ENCODE measurements around the gene WDR27. TPM values are rescaled to one million over a fixed set of nuclear protein-coding genes. Genes with fewer than 3 reads are reported as not detected.
A peak's percentile ranks its signal among the peaks of the same experiment; 100 is the strongest.

The WDR27 gene
- total and polyA plus RNA-seq, 10 of the 15 experiments (the other 5 are each of a cell fraction or from before 2014, with no cell fraction given): 1.9 to 33.2 (median 19.0) TPM

- TF ChIP-seq, protein P1, sequence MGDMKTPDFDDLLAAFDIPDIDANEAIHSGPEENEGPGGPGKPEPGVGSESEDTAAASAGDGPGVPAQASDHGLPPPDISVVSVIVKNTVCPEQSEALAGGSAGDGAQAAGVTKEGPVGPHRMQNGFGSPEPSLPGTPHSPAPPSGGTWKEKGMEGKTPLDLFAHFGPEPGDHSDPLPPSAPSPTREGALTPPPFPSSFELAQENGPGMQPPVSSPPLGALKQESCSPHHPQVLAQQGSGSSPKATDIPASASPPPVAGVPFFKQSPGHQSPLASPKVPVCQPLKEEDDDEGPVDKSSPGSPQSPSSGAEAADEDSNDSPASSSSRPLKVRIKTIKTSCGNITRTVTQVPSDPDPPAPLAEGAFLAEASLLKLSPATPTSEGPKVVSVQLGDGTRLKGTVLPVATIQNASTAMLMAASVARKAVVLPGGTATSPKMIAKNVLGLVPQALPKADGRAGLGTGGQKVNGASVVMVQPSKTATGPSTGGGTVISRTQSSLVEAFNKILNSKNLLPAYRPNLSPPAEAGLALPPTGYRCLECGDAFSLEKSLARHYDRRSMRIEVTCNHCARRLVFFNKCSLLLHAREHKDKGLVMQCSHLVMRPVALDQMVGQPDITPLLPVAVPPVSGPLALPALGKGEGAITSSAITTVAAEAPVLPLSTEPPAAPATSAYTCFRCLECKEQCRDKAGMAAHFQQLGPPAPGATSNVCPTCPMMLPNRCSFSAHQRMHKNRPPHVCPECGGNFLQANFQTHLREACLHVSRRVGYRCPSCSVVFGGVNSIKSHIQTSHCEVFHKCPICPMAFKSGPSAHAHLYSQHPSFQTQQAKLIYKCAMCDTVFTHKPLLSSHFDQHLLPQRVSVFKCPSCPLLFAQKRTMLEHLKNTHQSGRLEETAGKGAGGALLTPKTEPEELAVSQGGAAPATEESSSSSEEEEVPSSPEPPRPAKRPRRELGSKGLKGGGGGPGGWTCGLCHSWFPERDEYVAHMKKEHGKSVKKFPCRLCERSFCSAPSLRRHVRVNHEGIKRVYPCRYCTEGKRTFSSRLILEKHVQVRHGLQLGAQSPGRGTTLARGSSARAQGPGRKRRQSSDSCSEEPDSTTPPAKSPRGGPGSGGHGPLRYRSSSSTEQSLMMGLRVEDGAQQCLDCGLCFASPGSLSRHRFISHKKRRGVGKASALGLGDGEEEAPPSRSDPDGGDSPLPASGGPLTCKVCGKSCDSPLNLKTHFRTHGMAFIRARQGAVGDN (IDR thresholded peaks at IDR 0.05): no peak; the same call in 1 of the 2 replicates
- TF ChIP-seq YY1 (IDR thresholded peaks at IDR 0.05; ENCODE audit: low read depth, low read length): peak; percentile 66
- TF ChIP-seq KDM1A (IDR thresholded peaks at IDR 0.05; ENCODE audit: borderline replicate concordance): no peak
- TF ChIP-seq SP1 (IDR thresholded peaks at IDR 0.05; ENCODE audit: low read depth, low read length): peak; percentile 32
- peak; percentile 98 for TF ChIP-seq MXI1 (IDR thresholded peaks at IDR 0.05; ENCODE audit: low read depth, low read length)
- no peak for TF ChIP-seq BCL11A (IDR thresholded peaks at IDR 0.05; ENCODE audit: low read depth, low read length)
- peak; percentile 98 for TF ChIP-seq RCOR1 (conservative IDR thresholded peaks at IDR 0.05; ENCODE audit: low read depth, low read length)
- TF ChIP-seq, protein P2, sequence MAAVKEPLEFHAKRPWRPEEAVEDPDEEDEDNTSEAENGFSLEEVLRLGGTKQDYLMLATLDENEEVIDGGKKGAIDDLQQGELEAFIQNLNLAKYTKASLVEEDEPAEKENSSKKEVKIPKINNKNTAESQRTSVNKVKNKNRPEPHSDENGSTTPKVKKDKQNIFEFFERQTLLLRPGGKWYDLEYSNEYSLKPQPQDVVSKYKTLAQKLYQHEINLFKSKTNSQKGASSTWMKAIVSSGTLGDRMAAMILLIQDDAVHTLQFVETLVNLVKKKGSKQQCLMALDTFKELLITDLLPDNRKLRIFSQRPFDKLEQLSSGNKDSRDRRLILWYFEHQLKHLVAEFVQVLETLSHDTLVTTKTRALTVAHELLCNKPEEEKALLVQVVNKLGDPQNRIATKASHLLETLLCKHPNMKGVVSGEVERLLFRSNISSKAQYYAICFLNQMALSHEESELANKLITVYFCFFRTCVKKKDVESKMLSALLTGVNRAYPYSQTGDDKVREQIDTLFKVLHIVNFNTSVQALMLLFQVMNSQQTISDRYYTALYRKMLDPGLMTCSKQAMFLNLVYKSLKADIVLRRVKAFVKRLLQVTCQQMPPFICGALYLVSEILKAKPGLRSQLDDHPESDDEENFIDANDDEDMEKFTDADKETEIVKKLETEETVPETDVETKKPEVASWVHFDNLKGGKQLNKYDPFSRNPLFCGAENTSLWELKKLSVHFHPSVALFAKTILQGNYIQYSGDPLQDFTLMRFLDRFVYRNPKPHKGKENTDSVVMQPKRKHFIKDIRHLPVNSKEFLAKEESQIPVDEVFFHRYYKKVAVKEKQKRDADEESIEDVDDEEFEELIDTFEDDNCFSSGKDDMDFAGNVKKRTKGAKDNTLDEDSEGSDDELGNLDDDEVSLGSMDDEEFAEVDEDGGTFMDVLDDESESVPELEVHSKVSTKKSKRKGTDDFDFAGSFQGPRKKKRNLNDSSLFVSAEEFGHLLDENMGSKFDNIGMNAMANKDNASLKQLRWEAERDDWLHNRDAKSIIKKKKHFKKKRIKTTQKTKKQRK (IDR thresholded peaks at IDR 0.05; ENCODE audit: low read depth, low read length): no peak
- no peak for TF ChIP-seq NR2C2 (IDR thresholded peaks at IDR 0.05; ENCODE audit: borderline replicate concordance, control insufficient read depth, insufficient read length, low read depth)
- TF ChIP-seq MYC (IDR thresholded peaks at IDR 0.05; ENCODE audit: insufficient read depth, insufficient read length, insufficient replicate concordance, low read length, severe bottlenecking): peak; percentile 56
- no peak for TF ChIP-seq SUZ12 (IDR thresholded peaks at IDR 0.05; ENCODE audit: unreplicated experiment)
- no peak for TF ChIP-seq SREBF1 (IDR thresholded peaks at IDR 0.05; ENCODE audit: low read length)
- TF ChIP-seq LARP7 (IDR thresholded peaks at IDR 0.05): peak; percentile 20; the same call in 1 of the 2 replicates
- TF ChIP-seq HDAC6 (IDR thresholded peaks at IDR 0.05; ENCODE audit: unreplicated experiment): peak; percentile 63
- TF ChIP-seq SPI1 (IDR thresholded peaks at IDR 0.05; ENCODE audit: borderline replicate concordance, insufficient read depth, low read depth, low read length): no peak
- no peak for TF ChIP-seq CHD1 (IDR thresholded peaks at IDR 0.05; ENCODE audit: low read depth, low read length)
- TF ChIP-seq RBBP5 (conservative IDR thresholded peaks at IDR 0.05): 0 out of 2 replicates have a peak, but pooled peaks have one; percentile 44
- TF ChIP-seq HDAC2 (IDR thresholded peaks at IDR 0.05): no peak
- no peak for TF ChIP-seq RAD51 (IDR thresholded peaks at IDR 0.05)
- TF ChIP-seq FOS (IDR thresholded peaks at IDR 0.05; ENCODE audit: borderline replicate concordance, extremely low read depth, insufficient read length): no peak
These were observed at the start of gene WDR27, which contains the start of gene C6orf120 (continued) for GRCh38 chr6:169701954-169702839.
